Coronary artery (tissue), 2 donors: ENCODE data around the gene TPBGL.

ENCODE experiments used
- DNase-seq: peaks from one replicate; pipeline ENCODE4 v3.0.0-alpha.2; 2017; ENCODE audit warnings: low spot score
- H3K27ac ChIP-seq, 2 donors: fragments of 200-600 bp; sonication (generic); one replicate each; pipeline ENCODE4 v1.5.1; 2016 to 2019
- H3K4me3 ChIP-seq: fragments of 200-600 bp; sonication (generic); 2 replicates; pipeline ENCODE4 v1.5.1; 2016; ENCODE audit warnings: mild to moderate bottlenecking, moderate library complexity
- TF ChIP-seq, protein P1 (sequence below): fragments of 200-600 bp; sonication (generic); IDR thresholded peaks from one replicate; pipeline ENCODE4 v1.5.1; 2019; ENCODE audit warnings: antibody characterized with exemption

TPBGL gene

DNA sequence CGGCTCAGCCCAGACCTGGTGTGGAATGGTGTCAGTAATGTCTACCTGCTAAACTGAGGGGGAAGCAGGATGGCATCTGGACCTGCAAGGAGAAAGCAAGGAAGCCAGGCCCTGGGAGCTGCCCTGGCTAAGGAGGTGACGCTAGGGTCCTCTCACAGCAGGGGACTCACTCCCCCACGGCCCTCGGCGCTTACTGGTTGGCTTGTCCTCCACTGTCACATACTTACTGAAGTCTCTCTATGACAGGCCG, 48.9 kb downstream of the TPBGL start:
- TF ChIP-seq, protein P1, sequence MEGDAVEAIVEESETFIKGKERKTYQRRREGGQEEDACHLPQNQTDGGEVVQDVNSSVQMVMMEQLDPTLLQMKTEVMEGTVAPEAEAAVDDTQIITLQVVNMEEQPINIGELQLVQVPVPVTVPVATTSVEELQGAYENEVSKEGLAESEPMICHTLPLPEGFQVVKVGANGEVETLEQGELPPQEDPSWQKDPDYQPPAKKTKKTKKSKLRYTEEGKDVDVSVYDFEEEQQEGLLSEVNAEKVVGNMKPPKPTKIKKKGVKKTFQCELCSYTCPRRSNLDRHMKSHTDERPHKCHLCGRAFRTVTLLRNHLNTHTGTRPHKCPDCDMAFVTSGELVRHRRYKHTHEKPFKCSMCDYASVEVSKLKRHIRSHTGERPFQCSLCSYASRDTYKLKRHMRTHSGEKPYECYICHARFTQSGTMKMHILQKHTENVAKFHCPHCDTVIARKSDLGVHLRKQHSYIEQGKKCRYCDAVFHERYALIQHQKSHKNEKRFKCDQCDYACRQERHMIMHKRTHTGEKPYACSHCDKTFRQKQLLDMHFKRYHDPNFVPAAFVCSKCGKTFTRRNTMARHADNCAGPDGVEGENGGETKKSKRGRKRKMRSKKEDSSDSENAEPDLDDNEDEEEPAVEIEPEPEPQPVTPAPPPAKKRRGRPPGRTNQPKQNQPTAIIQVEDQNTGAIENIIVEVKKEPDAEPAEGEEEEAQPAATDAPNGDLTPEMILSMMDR: no peak
- DNase-seq: no peak
- no peak overlapping the region for H3K27ac ChIP-seq
- no peak overlapping the region for H3K4me3 ChIP-seq

DNA sequence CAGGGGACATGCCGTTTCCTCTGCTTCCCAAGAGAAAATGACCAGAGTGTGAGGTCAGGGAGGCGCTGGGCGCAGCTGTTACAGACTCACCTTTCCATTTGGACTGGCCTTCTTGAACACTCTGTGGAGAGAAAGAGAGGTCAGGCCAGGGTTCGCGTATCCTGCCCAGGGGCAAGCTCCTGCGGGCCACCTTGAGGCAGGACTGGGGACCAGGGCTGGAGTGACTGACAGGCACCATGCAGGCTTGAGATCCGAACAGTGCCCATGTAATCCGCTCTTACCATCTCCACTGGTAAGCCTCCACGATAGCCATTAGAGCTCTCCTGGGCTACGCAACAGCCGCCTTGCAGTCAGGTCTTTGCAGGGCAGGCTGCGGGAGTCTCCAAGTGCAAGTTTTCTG, 49.3 kb downstream of the TPBGL start:
- no peak overlapping the region for H3K4me3 ChIP-seq
- TF ChIP-seq, protein P1: no peak
- no peak overlapping the region for H3K27ac ChIP-seq
- no peak for DNase-seq

DNA sequence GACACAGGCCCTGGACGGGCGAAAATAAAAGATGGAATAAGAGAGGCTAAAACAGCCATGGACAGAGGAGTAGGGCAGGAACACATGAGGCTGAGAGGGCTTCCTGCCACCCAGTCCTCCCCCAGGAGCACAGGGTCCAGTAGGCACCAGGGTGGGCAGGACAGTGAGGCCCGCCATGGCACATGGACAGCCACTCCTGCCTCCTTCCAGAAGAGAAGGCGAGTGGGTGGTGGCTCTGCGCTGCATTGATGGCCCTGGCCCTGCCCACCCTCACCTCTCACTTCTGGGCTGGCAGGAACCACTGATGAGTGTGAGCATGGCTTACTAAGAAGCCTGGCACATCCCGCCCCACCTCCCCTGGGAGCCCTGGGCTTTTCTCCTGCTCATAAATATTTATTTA, 51.2 kb downstream of the TPBGL start:
- DNase-seq: no peak
- no peak overlapping the region for H3K27ac ChIP-seq
- TF ChIP-seq, protein P1: no peak
- no peak overlapping the region for H3K4me3 ChIP-seq

GRCh38 chr11:75292943-75293342, 52.4 kb downstream of the TPBGL start:
- TF ChIP-seq, protein P1: no peak
- H3K4me3 ChIP-seq: no peak overlapping the region
- no peak overlapping the region for H3K27ac ChIP-seq
- DNase-seq: no peak
